Gastroesophageal sphincter (tissue), 4 donors: ENCODE measurements around the gene IMP3. TPM values are rescaled to one million over a fixed set of nuclear protein-coding genes. Genes with fewer than 3 reads are reported as not detected.
A peak's percentile ranks its signal among the peaks of the same experiment; 100 is the strongest.

Experiments used
- ATAC-seq: fragments of 150-250 bp; one replicate; pipeline ENCODE4 v1.9.1; 2016; ENCODE audit warnings: mild to moderate bottlenecking, moderate library complexity
- H3K27ac ChIP-seq, 4 donors: fragments of 200-600 bp; sonication (generic) in 3 of 4; 1 replicate in 3 of 4; 2 replicates in 1 of 4; pipeline ENCODE4 v1.5.1; 2016 to 2019
- H3K27me3 ChIP-seq: fragments of 200-600 bp; sonication (generic); one replicate; pipeline ENCODE4 v1.5.1; 2019
- H3K36me3 ChIP-seq, 2 donors: fragments of 200-600 bp; sonication (generic); one replicate each; pipeline ENCODE4 v1.5.1; 2019; ENCODE audit warnings: control low read depth in 1 of 2
- H3K4me1 ChIP-seq, 3 donors: fragments of 200-600 bp; sonication (generic); 1 replicate in 2 of 3; 2 replicates in 1 of 3; pipeline ENCODE4 v1.5.1; 2016 to 2019; ENCODE audit warnings: control low read depth in 2 of 3
- H3K4me3 ChIP-seq, 2 donors: fragments of 200-600 bp; sonication (generic); one replicate each; pipeline ENCODE4 v1.5.1; 2019; ENCODE audit warnings: mild to moderate bottlenecking in 1 of 2, moderate library complexity in 1 of 2
- H3K9me3 ChIP-seq, 3 donors: fragments of 200-600 bp; sonication (generic); one replicate each; pipeline ENCODE4 v1.5.1; 2017 to 2019; ENCODE audit warnings: control low read depth in 2 of 3
- EP300 ChIP-seq: sonication (generic); formaldehyde crosslinking; IDR thresholded peaks from one replicate; pipeline ENCODE4 v1.6.1; 2017; ENCODE audit warnings: antibody characterized with exemption, mild to moderate bottlenecking
- POLR2A ChIP-seq, 2 donors: fragments of 450-650 bp; IDR thresholded peaks; one replicate each; pipeline ENCODE4 v1.6.1; 2017; ENCODE audit warnings: antibody characterized with exemption in 2 of 2, mild to moderate bottlenecking in 2 of 2, moderate library complexity in 1 of 2
- POLR2AphosphoS5 ChIP-seq: sonication (generic); formaldehyde crosslinking; IDR thresholded peaks from one replicate; pipeline ENCODE4 v1.6.1; 2017; ENCODE audit warnings: antibody characterized with exemption
- WGBS, 2 donors: methylation state at CpG; one replicate each; pipeline ENCODE4 v1.1.5; 2018; ENCODE audit warnings: low coverage in 1 of 2; 5-methylcytosine and 5-hydroxymethylcytosine counted together
- total RNA-seq, 4 donors: library from RNA; depleted of rRNA; stranded (reverse); fragments of >200 nt; gene quantifications; one replicate each; pipeline ENCODE4 v1.1.0, GENCODE V29; 2016
- TF ChIP-seq, protein P1 (sequence below), 4 experiments: fragments of 200-600 bp in 2 of 4; fragments of 450-650 bp in 2 of 4; sonication (generic) in 1 of 4; IDR thresholded peaks; one replicate each; pipeline ENCODE4 v1.5.1; 2017 to 2019; ENCODE audit warnings: antibody characterized with exemption in 4 of 4, mild to moderate bottlenecking in 2 of 4, moderate library complexity in 2 of 4

Gene IMP3
- total RNA-seq, 4 donors from 2014 or later = 72.8 to 94.9 (median 85.5) TPM

DNA sequence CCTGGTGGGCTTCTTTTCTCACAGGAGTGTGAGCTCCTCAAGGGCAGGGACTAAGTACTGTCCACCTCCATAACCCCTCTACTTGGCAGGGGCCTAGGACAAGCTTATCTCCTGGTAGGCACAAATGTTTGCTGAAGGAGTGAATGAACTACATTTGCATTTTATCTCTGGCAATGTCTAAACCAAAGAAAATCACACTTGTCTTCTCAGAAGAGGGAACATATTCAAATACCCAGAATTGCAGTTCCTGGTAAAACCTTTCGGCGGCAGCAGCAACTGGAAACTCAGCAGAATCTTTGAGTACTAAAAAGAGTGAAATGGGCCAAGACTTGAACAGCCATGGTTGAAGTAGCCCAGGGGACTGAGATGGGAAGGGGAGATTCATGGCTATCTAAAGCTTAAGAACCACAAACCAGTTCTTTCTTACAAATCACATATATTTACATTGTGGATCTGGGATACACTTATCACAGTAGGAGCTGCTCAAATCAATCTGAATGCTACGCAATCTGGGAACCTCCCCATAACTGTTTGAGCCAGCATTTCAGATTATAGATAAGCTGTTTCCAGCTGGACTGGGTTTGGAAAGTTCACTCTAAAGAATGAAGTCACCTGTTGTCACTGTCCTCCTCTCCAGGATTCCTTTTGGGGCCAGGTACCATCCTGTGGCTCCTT is 42.2 kb downstream of the IMP3 start:
- no peaks in the 10 kb centered on the region for H3K9me3 ChIP-seq
- no peak for ATAC-seq
- peaks cover 0 to 97% of the 10 kb centered on the region in 2 donors for H3K36me3 ChIP-seq
- H3K4me3 ChIP-seq = no peak overlapping the region
- TF ChIP-seq POLR2A (IDR thresholded peaks at IDR 0.05) = no peak
- TF ChIP-seq, protein P1, sequence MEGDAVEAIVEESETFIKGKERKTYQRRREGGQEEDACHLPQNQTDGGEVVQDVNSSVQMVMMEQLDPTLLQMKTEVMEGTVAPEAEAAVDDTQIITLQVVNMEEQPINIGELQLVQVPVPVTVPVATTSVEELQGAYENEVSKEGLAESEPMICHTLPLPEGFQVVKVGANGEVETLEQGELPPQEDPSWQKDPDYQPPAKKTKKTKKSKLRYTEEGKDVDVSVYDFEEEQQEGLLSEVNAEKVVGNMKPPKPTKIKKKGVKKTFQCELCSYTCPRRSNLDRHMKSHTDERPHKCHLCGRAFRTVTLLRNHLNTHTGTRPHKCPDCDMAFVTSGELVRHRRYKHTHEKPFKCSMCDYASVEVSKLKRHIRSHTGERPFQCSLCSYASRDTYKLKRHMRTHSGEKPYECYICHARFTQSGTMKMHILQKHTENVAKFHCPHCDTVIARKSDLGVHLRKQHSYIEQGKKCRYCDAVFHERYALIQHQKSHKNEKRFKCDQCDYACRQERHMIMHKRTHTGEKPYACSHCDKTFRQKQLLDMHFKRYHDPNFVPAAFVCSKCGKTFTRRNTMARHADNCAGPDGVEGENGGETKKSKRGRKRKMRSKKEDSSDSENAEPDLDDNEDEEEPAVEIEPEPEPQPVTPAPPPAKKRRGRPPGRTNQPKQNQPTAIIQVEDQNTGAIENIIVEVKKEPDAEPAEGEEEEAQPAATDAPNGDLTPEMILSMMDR (IDR thresholded peaks at IDR 0.05) = peak in 2 of 4 experiments; percentile 23 to 28
- H3K27me3 ChIP-seq = no peaks in the 10 kb centered on the region
- peaks cover 0 to 7% (median 0%) of the 10 kb centered on the region in 3 donors for H3K4me1 ChIP-seq
- H3K27ac ChIP-seq = no peak overlapping the region
- 73 to 100% methylated on average over 1 to 3 of the region's 3 CpGs for WGBS, 2 donors

DNA sequence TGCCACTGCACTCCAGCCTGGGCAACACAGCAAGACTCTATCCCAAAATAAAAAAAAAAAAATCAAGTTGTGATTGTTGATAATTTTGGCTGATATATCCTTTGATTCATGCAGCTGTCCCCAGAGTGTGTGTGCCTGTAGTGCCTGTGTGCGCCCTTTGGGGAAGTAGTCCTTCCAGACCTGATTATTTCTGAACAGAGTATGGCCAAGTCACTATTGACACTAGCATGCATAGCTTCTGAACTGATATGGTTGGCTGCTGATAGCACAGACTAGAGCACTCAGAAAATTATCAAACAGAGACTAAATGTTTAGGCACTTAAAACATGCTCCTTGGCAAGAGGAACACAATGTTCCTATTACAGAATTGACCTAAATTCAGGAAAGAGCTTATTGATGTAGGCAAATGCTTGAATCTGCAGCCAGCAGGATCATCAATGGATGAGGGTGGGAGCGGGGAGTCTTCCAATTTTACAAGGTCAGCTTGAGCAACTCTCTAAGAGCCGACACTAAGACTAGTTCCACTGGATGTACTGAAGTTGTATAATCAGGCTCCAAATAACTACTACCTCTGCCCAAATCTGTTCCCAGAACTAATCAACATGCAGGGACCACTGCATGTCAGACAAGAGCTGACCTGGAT is 43.2 kb downstream of the IMP3 start:
- 86 to 100% methylated on average over 1 to 3 of the region's 3 CpGs for WGBS, 2 donors

DNA sequence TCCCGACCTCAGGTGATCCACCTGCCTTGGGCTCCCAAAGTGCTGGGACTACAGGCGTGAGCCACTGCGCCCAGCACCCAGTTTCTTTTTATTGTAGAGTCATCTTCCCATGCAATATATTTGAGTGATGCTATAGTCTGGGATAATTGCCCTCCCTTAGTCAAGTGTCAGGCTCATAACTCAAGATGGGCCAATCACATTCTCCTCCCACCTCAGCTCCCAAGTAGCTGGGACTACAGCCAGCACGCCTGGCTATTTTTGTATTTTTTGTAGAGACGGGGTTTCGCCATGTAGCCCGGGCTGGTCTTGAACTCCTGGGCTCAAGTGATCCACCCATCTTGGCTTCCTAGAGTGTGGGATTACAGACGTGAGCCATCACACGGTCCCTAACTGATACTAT is 45.7 kb downstream of the IMP3 start:
- Histone ChIP-seq H3K36me3 (peaks cover 0 to 85% of the 10 kb centered on the region in 2 donors), H3K4me3 (no peak overlapping the region), H3K27ac (no peak overlapping the region), H3K4me1 (peaks cover 0 to 5% (median 0%) of the 10 kb centered on the region in 3 donors), H3K9me3 (no peaks in the 10 kb centered on the region), H3K27me3 (no peaks in the 10 kb centered on the region)
- TF ChIP-seq EP300 (no peak), POLR2AphosphoS5 (no peak), POLR2A (IDR thresholded peaks at IDR 0.05) (no peak)
- TF ChIP-seq, protein P1 (IDR thresholded peaks at IDR 0.05) = no peak
- 69 to 70% methylated on average over 5 to 6 of the region's 9 CpGs for WGBS, 2 donors
- ATAC-seq = no peak

More for the DNA sequence above, 43.2 kb downstream of the IMP3 start:
- Histone ChIP-seq H3K9me3 (no peaks in the 10 kb centered on the region), H3K27ac (no peak overlapping the region), H3K4me3 (no peak overlapping the region), H3K36me3 (peaks cover 0 to 95% of the 10 kb centered on the region in 2 donors), H3K4me1 (peaks cover 0 to 7% (median 0%) of the 10 kb centered on the region in 3 donors), H3K27me3 (no peaks in the 10 kb centered on the region)
- ATAC-seq = no peak
- no peak for TF ChIP-seq POLR2AphosphoS5
- TF ChIP-seq, protein P1 (IDR thresholded peaks at IDR 0.05) = no peak
- no peak for TF ChIP-seq EP300
- no peak for TF ChIP-seq POLR2A (IDR thresholded peaks at IDR 0.05)

DNA sequence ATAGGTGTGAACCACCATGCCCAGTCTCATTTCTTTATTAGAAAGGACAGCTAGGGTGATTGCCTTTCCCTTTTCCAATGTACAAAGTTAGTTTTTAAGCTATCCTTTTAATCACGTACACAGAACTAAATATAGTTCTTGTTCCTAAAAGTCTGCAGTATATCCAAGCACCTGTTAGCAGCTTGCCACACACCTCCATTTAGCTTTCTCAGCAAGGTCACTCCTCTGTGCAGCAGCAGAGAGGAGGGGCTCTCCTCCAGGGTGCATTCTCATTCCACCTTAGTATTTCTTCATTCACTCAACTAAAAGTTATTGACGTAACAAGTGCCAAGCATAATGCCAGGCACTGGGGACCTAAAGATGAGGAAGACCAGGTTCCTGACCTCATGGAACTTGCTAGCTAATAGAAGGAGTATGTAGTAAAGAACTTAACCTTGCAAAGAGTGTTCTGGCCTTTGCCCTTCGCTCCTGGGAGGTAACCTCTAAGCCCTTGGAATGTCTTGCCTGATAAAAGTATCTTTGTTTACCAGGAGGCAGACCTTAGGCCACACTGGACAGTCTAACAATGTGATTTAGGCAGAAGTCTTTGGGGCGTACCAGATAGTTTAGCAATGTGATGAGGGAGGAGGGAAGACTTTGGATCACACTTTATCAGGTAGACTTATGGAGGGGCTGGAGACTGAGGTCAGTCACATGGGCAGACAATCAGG is 48.2 kb downstream of the IMP3 start:
- ATAC-seq = no peak
- TF ChIP-seq POLR2AphosphoS5 (no peak), EP300 (no peak), POLR2A (IDR thresholded peaks at IDR 0.05) (no peak)
- TF ChIP-seq, protein P1 (IDR thresholded peaks at IDR 0.05) = no peak
- 88 to 100% methylated on average over 1 to 3 of the region's 4 CpGs for WGBS, 2 donors
- H3K27me3 ChIP-seq = no peaks in the 10 kb centered on the region
- H3K9me3 ChIP-seq = no peaks in the 10 kb centered on the region
- peaks cover 0 to 64% of the 10 kb centered on the region in 2 donors for H3K36me3 ChIP-seq
- H3K27ac ChIP-seq = no peak overlapping the region
- H3K4me1 ChIP-seq = no peaks in the 10 kb centered on the region
- H3K4me3 ChIP-seq = no peak overlapping the region
